ENCODE data around the gene PTBP3.

PTBP3 gene

DNA sequence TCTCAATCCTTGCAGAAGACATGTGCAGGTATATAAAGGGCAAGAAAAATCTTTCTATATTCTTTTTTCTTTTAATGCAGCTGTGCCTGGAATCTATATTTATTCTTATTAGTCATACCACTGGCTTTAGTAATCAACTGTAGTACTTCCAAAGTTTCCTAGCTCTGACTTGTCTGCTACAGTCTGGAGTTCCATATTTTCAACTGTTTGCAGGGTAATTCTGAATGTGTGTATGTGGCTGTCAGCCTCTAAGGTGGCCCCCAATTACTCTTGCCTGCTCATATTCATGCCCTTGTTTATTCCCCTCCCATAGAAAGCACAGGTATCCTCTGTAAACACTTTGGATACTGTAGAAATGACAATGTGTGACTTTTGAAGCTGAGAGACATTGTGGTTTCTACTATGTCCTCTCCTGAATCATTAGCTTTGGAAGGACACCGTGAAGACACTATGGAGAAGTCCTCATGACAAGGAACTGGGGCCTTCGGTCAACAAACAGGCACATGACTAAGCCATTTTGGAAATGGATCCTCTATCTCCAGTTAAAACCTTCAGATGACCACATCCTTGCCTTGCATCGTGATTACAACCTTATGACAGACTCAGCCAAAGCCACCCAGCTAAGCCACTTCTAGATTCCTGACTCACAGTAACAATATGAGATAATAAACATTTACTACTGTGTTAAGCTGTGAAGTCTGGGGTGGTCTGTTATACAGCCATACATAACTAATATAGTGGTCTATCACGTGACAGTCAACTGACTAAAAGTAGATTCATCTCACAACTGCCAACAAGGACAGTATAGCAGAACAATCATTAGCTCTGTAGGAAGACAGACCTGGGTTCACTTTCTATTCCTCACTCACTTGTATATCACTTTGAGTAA, 108.8 kb downstream of the PTBP3 start:
- in situ Hi-C loops (cut with MboI; ENCODE audit: low pct_unique_long_range_greater_than_20kb, low sequenced_read_pairs, unreplicated experiment) = no loop called here
- no peak for DNase-seq (ENCODE audit: low spot score)
- TF ChIP-seq CTCF (IDR thresholded peaks at IDR 0.05; ENCODE audit: extremely low read depth, insufficient read depth, missing control alignments) = no peak

- in situ Hi-C loops (cut with MboI; ENCODE audit: low pct_unique_long_range_greater_than_20kb, low sequenced_read_pairs, unreplicated experiment) = no loop called here
- no peak for TF ChIP-seq CTCF (IDR thresholded peaks at IDR 0.05; ENCODE audit: extremely low read depth, insufficient read depth, missing control alignments)
- peak; percentile 58 for DNase-seq (ENCODE audit: low spot score)
These were observed 114.5 kb downstream of the PTBP3 start for GRCh38 chr9:112218908-112219307.

DNA sequence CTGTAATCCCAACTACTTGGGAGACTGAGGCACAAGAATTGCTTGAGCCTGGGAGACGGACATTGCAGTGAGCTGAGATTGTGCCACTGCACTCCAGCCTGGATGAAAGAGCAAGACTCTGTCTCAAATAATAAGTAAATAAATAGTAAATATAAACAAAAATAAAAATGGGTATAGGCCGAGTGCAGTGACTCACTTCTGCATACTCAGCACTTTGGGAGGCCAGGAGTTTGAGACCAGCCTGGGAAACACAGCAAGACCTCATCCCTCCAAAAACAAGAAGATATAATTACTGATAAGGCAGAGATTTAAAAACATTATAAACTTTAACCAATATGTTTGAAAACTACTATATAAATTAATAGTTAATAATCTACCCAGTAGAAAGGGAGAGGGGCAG, 120.5 kb downstream of the PTBP3 start:
- no peak for TF ChIP-seq CTCF (IDR thresholded peaks at IDR 0.05; ENCODE audit: extremely low read depth, insufficient read depth, missing control alignments)
- in situ Hi-C loops (cut with MboI; ENCODE audit: low pct_unique_long_range_greater_than_20kb, low sequenced_read_pairs, unreplicated experiment) = no loop called here
- DNase-seq (ENCODE audit: low spot score) = no peak

- in situ Hi-C loops (cut with MboI; ENCODE audit: low pct_unique_long_range_greater_than_20kb, low sequenced_read_pairs, unreplicated experiment) = no loop called here
- DNase-seq (ENCODE audit: low spot score) = no peak
These were observed 126.0 kb downstream of the PTBP3 start for GRCh38 chr9:112207451-112207850.

GRCh38 chr9:112203536-112203935, 129.9 kb downstream of the PTBP3 start:
- DNase-seq (ENCODE audit: low spot score) = no peak
- TF ChIP-seq CTCF (IDR thresholded peaks at IDR 0.05; ENCODE audit: extremely low read depth, insufficient read depth, missing control alignments) = no peak
- in situ Hi-C loops (cut with MboI; ENCODE audit: low pct_unique_long_range_greater_than_20kb, low sequenced_read_pairs, unreplicated experiment) = no loop called here

More at GRCh38 chr9:112207451-112207850, 126.0 kb downstream of the PTBP3 start:
- TF ChIP-seq CTCF (IDR thresholded peaks at IDR 0.05; ENCODE audit: extremely low read depth, insufficient read depth, missing control alignments) = no peak

DNA sequence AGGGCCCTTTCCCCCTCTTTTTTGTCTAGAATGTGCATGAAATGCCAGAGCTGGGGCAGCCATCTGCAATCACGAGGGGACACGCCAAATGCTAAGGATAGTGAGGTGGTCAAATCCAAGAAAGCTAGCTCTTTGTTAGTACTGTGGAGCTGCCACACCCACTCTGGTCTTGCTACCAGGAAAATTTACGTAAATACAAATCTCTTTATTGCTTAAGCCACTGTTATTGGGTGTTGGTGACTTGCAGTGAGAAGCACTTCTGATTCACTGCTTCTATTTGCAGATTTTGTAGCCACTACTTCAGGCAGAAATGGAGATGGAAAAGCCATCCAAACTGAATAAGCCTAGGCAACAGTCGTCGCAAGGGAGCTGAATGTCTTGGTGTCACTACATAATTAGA, 132.7 kb downstream of the PTBP3 start:
- in situ Hi-C loops (cut with MboI; ENCODE audit: low pct_unique_long_range_greater_than_20kb, low sequenced_read_pairs, unreplicated experiment) = no loop called here
- no peak for TF ChIP-seq CTCF (IDR thresholded peaks at IDR 0.05; ENCODE audit: extremely low read depth, insufficient read depth, missing control alignments)
- DNase-seq (ENCODE audit: low spot score) = no peak

Data from GM13977 (cell line).